Measurements from ENCODE around the gene SMIM44.

Gene SMIM44

GRCh38 chr19:3528080-3528479, 44.8 kb upstream of the SMIM44 start:
- Histone ChIP-seq H3K4me1 (ENCODE audit: insufficient read depth, insufficient read length) (no peaks in the 10 kb centered on the region), H3K36me3 (ENCODE audit: insufficient read depth, insufficient read length, low read length) (peaks cover 83% of the 10 kb centered on the region)

DNA sequence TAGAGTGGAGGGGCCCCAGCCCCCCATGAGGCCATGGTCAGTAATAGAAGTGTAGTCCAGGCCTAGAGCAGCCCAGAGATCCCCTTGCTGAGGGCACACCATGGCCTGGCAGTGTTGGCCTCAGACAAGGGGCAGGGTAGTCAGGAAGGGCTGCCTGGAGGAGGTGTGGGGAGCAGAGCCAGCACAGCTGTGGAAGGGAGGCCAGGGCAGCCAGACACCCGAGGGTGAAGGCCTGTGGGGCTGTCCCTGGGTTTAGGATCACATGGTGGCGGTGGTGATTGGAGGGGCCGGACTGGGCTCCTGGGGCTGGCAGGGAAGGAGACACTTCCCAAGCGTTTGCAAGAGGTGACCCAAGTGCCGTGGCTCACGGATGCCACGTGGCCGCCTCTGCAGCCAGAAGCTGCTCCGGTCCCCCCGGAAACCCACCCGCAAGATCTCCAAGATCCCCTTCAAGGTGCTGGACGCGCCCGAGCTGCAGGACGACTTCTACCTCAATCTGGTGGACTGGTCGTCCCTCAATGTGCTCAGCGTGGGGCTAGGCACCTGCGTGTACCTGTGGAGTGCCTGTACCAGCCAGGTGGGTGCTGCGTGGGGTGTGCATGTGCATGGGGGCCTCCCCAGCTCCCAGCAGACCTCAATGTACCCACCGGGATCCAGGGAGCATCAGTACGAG, 44.1 kb upstream of the SMIM44 start:
- peaks cover 83% of the 10 kb centered on the region for H3K36me3 ChIP-seq (ENCODE audit: insufficient read depth, insufficient read length, low read length)
- no peak for TF ChIP-seq SUZ12 (IDR thresholded peaks at IDR 0.05; ENCODE audit: extremely low read depth, insufficient read depth, insufficient read length)
- TF ChIP-seq ZNF274 (IDR thresholded peaks at IDR 0.05; ENCODE audit: low read depth, low read length) = no peak
- no peak for DNase-seq (ENCODE audit: low read depth, low spot score)

More at GRCh38 chr19:3528080-3528479, 44.8 kb upstream of the SMIM44 start:
- Histone ChIP-seq H3K27me3 (ENCODE audit: insufficient read depth, insufficient read length) (no peaks in the 10 kb centered on the region), H3K9ac (ENCODE audit: insufficient read length, low read depth) (no peak overlapping the region), H3K4me3 (ENCODE audit: insufficient read length, low read depth) (no peak overlapping the region), H3K9me3 (ENCODE audit: insufficient read depth, low read length) (no peaks in the 10 kb centered on the region)
- TF ChIP-seq ZNF274 (IDR thresholded peaks at IDR 0.05; ENCODE audit: low read depth, low read length) (no peak), YY1 (IDR thresholded peaks at IDR 0.05; ENCODE audit: insufficient read depth, insufficient read length) (no peak), SUZ12 (IDR thresholded peaks at IDR 0.05; ENCODE audit: extremely low read depth, insufficient read depth, insufficient read length) (no peak)
- no peak for DNase-seq (ENCODE audit: low read depth, low spot score)

GRCh38 chr19:3526507-3527237, 43.4 kb upstream of the SMIM44 start:
- Histone ChIP-seq H3K4me1 (ENCODE audit: insufficient read depth, insufficient read length) (peaks cover 3% of the 10 kb centered on the region), H3K36me3 (ENCODE audit: insufficient read depth, insufficient read length, low read length) (peaks cover 83% of the 10 kb centered on the region), H3K27me3 (ENCODE audit: insufficient read depth, insufficient read length) (no peaks in the 10 kb centered on the region), H3K4me3 (ENCODE audit: insufficient read length, low read depth) (no peak overlapping the region), H3K9me3 (ENCODE audit: insufficient read depth, low read length) (no peaks in the 10 kb centered on the region), H3K9ac (ENCODE audit: insufficient read length, low read depth) (no peak overlapping the region)
- no peak for DNase-seq (ENCODE audit: low read depth, low spot score)
- no peak for TF ChIP-seq ZNF274 (IDR thresholded peaks at IDR 0.05; ENCODE audit: low read depth, low read length)
- no peak for TF ChIP-seq YY1 (IDR thresholded peaks at IDR 0.05; ENCODE audit: insufficient read depth, insufficient read length)
- no peak for TF ChIP-seq SUZ12 (IDR thresholded peaks at IDR 0.05; ENCODE audit: extremely low read depth, insufficient read depth, insufficient read length)

More for the DNA sequence above, 44.1 kb upstream of the SMIM44 start:
- Histone ChIP-seq H3K9me3 (ENCODE audit: insufficient read depth, low read length) (no peaks in the 10 kb centered on the region), H3K4me3 (ENCODE audit: insufficient read length, low read depth) (no peak overlapping the region), H3K4me1 (ENCODE audit: insufficient read depth, insufficient read length) (peaks cover under 1% of the 10 kb centered on the region), H3K9ac (ENCODE audit: insufficient read length, low read depth) (no peak overlapping the region), H3K27me3 (ENCODE audit: insufficient read depth, insufficient read length) (no peaks in the 10 kb centered on the region)

DNA sequence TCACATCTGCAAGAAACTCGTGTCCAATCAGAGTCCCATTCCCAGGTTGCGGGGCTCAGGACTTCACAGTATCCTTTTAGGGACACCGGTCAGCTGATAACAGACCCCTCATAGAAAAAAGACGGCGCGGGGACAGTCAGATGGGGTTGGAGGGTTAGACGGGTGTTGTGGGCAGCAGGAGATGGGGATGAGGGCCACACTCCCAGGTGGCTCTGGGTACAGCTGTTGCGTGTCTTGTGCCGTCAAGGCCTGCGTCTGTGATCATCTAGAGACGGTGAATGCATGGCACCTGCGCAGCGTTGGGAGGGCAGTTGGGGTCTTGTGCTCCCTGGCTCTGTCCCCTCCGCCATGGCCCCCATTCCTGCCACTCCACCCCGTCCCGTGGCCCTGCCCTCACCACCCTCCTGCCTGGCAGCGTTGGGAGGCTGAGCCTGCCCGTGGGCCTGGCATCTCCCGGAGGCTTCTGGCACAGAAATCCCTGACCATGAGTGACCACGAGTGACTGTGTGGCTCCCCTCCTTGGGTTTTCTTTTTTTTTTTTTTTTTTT, 41.7 kb upstream of the SMIM44 start:
- no peak overlapping the region for H3K4me3 ChIP-seq (ENCODE audit: insufficient read length, low read depth)
- H3K9me3 ChIP-seq (ENCODE audit: insufficient read depth, low read length) = no peaks in the 10 kb centered on the region
- no peaks in the 10 kb centered on the region for H3K27me3 ChIP-seq (ENCODE audit: insufficient read depth, insufficient read length)
- no peak for DNase-seq (ENCODE audit: low read depth, low spot score)
- H3K4me1 ChIP-seq (ENCODE audit: insufficient read depth, insufficient read length) = peaks cover 13% of the 10 kb centered on the region
- TF ChIP-seq ZNF274 (IDR thresholded peaks at IDR 0.05; ENCODE audit: low read depth, low read length) (no peak), YY1 (IDR thresholded peaks at IDR 0.05; ENCODE audit: insufficient read depth, insufficient read length) (no peak), SUZ12 (IDR thresholded peaks at IDR 0.05; ENCODE audit: extremely low read depth, insufficient read depth, insufficient read length) (no peak)
- peaks cover 78% of the 10 kb centered on the region for H3K36me3 ChIP-seq (ENCODE audit: insufficient read depth, insufficient read length, low read length)
- no peak overlapping the region for H3K9ac ChIP-seq (ENCODE audit: insufficient read length, low read depth)

GRCh38 chr19:3524078-3524842, 41.0 kb upstream of the SMIM44 start:
- H3K4me3 ChIP-seq (ENCODE audit: insufficient read length, low read depth) = no peak overlapping the region
- H3K9ac ChIP-seq (ENCODE audit: insufficient read length, low read depth) = no peak overlapping the region
- TF ChIP-seq YY1 (IDR thresholded peaks at IDR 0.05; ENCODE audit: insufficient read depth, insufficient read length) (no peak), SUZ12 (IDR thresholded peaks at IDR 0.05; ENCODE audit: extremely low read depth, insufficient read depth, insufficient read length) (no peak)
- no peak for DNase-seq (ENCODE audit: low read depth, low spot score)
- peaks cover 18% of the 10 kb centered on the region for H3K4me1 ChIP-seq (ENCODE audit: insufficient read depth, insufficient read length)
- H3K36me3 ChIP-seq (ENCODE audit: insufficient read depth, insufficient read length, low read length) = peaks cover 85% of the 10 kb centered on the region
- H3K9me3 ChIP-seq (ENCODE audit: insufficient read depth, low read length) = no peaks in the 10 kb centered on the region
- no peaks in the 10 kb centered on the region for H3K27me3 ChIP-seq (ENCODE audit: insufficient read depth, insufficient read length)

DNA sequence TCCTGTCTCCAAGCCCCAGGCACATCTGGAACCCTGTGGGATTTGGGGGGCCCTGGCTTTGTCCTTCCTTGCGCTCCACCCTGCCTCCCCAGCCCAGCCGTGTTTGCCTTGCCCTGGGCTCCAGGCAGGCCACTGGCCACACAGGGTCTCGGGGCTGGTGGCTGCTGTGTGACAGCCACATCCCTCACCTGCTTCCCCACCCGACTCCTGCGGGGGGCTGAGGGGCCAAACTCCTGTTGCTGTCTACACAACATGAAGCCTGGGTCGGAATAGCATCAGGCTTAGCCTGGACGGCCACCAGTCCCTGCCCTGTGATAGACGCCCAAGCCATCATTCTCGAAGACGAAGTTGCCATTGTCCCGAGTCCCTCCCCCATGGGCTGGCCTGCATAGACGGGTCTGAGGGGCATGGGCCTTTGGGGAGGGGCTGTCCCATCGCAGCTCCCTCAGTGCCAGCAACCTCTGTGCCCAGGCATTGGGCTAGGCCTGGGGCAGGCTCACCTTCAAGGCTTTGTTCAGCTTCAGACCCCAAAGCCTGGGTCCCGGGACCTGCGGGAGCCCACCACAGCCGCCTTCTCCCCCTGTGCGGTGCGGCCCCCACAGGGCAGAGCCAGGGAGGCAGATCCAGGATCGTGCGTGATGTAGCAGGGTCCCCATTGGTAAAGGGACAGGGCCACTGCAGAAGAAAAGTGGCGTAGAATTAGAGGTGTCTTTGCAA, 40.3 kb upstream of the SMIM44 start:
- Histone ChIP-seq H3K36me3 (ENCODE audit: insufficient read depth, insufficient read length, low read length) (peaks cover 88% of the 10 kb centered on the region), H3K4me1 (ENCODE audit: insufficient read depth, insufficient read length) (peaks cover 26% of the 10 kb centered on the region), H3K9ac (ENCODE audit: insufficient read length, low read depth) (no peak overlapping the region), H3K9me3 (ENCODE audit: insufficient read depth, low read length) (no peaks in the 10 kb centered on the region), H3K27me3 (ENCODE audit: insufficient read depth, insufficient read length) (no peaks in the 10 kb centered on the region), H3K4me3 (ENCODE audit: insufficient read length, low read depth) (no peak overlapping the region)
- no peak for TF ChIP-seq SUZ12 (IDR thresholded peaks at IDR 0.05; ENCODE audit: extremely low read depth, insufficient read depth, insufficient read length)
- no peak for TF ChIP-seq ZNF274 (IDR thresholded peaks at IDR 0.05; ENCODE audit: low read depth, low read length)
- no peak for TF ChIP-seq YY1 (IDR thresholded peaks at IDR 0.05; ENCODE audit: insufficient read depth, insufficient read length)
- DNase-seq (ENCODE audit: low read depth, low spot score) = no peak
